Ovary (tissue), 3 donors: Measurements from ENCODE around the gene UBE2I.

Source experiments
- CTCF ChIP-seq, 3 donors: fragments of 450-650 bp in 2 of 3; fragments of 200-600 bp in 1 of 3; IDR thresholded peaks; one replicate each; pipeline versions ENCODE4 v1.5.1 to v1.8.0; 2016 to 2022; ENCODE audit warnings: antibody characterized with exemption in 3 of 3, mild to moderate bottlenecking in 1 of 3
- EP300 ChIP-seq: sonication (generic); formaldehyde crosslinking; IDR thresholded peaks from one replicate; pipeline ENCODE4 v1.6.1; 2017; ENCODE audit warnings: antibody characterized with exemption
- POLR2A ChIP-seq: fragments of 450-650 bp; IDR thresholded peaks from one replicate; pipeline ENCODE4 v1.6.1; 2017; ENCODE audit warnings: antibody characterized with exemption, mild to moderate bottlenecking, moderate library complexity
- donor health status: DM: no; HTN: no; CAD: no.

- TF ChIP-seq POLR2A (no peak), CTCF (IDR thresholded peaks at IDR 0.05) (no peak), EP300 (no peak)
Measured at GRCh38 chr16:1330260-1330914, 21.0 kb downstream of the UBE2I start.
